HL-60/S4 treated with phorbol 12-myristate 13-acetate at 8.2 ng/mL for 4 days and 3 days (cell line): ENCODE data around the gene COA8.

Experiments used
- in situ Hi-C: fragments of 300-500 bp; cut with MboI; formaldehyde crosslinking; loops from 2 replicates; pipeline ENCODE4 v1.15.0; 2022; ENCODE audit warnings: low sequenced_read_pairs

The COA8 gene

DNA sequence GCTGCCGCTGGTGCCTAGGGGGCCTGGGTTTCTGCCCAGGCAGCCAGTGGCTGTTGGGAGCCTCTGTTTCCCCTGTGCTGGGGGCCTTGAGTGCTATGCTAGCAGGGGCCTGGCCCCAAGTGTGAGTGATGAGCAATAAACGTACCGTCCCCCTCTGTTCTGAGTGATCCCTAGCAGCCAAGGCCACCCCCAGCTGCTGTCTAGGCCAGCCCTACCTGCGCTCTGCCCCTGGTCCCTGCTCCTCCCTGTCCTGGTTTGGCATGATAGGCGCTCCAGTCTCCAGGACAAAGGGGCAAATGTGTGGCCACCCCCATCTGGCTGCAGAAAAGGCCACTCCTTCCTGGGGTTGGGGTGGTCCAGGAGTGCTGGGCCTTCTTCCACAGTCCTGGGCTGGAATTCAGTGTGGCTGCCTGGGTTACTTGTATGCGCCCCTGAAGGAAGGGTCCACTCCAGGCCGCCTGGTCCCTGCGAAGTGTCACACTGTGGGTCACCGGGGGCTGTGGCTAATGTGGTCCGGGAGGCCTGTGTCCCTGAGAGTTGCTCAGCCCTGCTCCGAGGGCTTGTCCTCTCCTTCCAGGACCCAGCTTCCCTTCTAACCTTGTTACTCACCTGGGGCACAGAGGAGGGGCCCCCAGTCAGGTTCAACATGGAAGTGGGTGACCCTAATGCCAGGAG is 26.7 kb upstream of the COA8 start:
- in situ Hi-C loops, result no loop called here

DNA sequence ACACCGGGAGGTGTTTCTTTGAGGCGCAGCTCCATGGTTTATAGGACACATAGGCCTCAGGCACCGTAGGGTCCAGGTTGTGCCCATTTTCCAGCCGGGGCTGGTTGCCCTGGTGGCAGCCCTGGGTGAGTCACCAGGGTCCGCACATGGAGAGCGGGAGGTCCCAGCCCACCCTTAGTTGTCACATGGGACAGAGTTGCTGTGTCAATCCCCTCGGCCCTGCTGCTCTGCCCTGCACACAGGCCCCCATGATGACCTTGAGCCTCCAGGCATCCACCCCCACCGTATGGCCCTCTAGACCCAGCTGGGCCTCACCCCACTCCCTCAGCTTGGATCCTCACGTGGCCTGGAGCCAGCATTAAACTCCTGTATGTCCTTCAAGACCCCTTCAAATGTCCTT is 26.1 kb upstream of the COA8 start:
- in situ Hi-C loops, result no loop called here

DNA sequence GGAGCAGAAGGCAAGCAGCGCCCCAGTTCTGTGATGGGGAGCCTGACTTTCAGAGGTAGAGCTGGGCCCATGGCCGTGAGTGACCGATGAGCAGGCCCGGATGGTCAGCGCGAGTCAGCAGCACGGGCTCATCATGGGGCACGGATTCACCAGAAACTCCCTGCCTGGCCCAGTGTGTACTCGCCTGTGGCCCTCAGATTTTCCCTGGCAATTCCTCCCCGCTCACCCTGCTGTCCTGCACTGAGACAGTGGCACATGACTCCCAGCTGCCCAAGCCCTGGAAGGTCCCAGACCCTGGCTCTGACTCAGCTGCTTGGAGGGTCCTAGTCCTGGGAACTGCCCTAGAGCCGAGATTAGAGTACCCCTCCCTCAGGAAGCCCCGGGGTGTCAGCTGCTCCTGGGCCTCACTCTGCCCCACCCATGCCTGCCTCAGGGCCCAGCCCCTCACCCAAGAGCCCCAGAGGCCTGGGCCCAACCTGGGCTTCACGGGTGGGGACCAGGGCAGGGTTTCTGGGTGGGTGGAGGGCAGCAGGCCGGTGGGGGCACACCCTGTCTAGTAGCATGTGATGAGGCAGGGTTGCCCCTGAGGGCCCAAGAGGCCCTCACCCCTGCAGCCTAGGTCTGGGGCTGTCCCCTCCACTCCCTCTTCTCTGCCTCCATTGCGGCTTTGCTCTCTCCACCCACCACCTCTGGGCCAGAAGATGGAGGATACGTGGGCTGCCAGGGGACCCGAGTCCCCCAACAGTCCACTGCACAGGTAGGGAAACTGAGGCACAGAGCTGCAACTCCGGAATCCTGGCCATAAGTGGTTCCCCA is 25.4 kb upstream of the COA8 start:
- in situ Hi-C loops, result no loop called here

DNA sequence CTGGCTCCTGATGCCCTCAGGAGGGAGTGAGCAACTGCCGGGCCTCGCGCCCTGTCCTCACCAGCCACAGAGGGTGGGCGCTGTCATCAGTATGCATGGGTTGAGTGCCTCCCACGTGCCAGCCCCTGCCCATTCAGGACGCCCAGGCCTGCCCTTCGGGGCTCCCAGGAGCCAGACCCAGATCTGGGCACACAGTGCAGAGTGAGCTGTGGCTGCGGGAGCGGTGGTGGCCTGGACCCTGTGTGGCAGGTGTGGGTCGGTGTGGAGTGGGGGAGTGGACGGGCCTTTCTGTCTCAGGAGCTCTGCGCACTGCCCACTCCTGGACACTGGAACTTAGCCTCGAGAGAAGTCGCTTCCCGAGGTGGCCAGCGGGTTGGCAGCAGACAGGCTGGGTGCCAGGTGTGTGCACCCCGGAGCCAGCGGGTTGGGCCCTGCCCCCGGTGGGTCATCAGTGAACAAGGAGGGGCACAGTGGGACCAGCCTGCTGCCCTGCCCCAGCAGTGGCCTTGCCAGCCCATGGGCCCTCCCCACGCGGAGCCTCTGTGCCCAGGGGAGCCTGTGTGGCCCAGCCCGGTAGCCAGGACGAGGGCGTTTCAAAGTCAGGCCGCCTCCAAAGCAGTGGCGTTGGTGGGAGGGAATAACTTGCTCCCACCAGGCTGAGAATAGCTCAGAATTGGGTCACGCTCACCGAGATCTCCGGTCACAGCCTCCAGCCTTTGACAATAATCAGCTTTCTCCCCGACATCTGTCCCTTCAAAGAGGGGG is 24.3 kb upstream of the COA8 start:
- in situ Hi-C loops, result no loop called here

DNA sequence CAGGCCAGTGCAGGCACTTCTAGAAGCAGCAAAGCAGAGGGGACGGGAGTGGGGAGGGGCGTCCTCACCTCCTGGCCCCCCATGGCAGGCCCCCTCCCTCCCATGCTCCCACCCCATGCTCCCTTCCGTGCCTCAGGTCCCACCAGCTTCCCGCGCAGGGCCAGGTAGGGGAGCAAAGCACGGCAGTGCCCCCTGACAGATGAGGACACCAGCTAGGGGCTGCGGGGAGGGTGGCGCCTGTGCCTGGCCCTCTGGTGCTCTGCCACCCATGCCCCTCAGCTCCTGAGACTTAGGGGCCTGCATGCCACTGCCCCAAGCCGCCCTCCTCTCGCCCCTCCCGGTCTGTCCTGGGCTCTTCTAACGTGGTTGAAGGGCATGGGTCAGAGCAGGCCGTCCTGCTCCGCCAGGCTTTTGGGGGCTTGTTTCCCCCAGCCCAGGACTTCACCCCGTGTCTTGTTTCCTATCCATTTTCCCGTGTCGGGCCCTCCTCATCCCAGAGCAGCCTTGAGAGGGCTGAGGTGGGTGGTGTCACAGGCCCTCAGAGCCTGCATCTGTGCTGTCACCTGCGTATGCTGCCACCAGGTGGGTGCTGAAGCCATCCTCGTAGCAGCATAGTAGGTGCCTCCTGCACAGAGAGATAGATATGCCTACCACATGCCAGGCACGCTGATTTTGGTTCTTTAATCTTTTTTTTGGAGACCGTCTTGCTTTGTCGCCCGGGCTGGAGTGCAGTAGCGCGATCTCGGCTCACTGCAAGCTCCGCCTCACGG is 23.5 kb upstream of the COA8 start:
- in situ Hi-C loops, result no loop called here

DNA sequence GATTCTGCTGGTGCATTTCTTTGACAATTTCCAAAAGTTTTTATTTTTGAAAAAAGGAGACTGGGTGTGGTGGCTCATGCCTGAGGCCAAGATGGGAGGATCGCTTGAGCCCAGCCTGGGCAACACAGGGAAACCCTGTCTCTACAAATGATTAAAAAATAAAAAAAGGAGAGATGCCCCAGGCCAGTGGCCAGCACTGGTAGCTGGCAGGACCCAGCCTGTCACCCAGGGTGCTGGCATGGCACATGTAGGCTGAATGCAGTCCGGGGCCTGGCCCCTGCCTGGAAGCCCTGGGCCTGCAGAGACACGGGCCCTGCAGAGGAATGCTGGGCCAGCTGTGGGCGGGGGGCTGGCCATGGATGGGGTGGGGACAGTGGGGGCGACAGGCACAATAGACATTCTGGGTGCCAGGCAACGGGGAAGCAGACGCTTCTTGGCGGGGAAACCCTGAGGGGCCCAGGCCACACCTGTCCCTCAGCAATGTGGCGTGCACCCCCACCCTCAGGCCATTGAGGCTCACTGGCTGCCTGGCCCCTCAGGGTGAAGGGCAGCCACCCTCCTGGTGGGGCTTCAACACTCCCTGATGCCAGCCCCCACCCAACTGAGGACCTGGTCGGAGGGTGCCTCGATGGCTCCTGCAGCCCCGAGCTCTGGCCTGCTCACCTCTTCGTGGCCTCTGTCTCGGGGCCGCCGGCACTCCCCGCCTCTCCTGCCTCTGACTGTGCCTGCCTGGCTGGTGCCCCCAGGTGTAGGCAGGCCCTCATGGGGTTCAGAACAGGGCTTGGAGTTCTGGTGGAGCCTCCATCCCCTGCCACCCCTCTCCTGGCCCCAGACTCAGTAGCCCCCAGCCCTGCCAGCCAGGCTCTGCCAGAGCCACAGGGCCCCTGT is 21.7 kb upstream of the COA8 start:
- in situ Hi-C loops, result no loop called here

DNA sequence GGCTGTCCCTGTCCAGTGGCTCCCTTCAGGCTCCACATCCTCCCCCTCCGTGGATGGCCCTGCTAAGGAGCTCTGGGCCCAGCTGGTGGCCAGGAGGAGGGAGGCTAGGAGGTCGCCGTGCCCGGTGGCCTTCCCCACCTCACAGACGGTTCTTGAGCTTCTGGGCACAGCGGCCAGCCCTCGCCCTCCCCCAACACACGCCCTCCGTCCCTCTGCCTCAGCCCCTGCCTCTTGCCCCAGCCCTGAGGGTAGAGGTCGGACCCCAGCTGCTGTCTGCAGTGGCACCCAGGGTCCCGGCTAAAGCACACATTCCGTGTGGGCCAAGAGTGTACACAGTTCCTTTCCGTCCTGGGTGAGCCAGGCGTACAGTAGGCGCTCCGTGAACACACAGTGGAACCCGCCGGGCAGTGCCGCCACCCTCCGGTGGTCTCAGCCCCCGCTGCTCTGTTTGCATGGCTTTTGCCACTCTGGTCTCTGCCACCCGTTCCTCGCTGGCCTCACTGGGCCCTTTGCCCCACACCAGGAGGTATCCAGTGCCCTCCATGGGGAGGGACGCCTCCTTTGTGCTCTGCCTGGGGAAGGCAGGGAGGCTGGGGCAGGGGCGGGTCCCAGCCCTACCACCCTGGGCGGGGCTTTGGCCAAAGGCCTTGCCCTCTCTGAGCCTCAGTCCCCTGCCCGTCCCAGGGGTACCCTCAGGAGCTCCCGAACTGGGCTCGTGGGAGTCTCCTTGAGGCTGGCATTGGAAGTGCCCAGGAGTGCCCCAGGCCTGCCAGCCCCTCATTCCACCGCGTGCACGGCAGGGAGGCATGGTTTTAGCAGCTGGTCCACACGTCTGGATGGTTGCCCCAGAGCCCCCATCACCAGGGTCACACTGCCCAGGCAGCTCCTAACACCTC is 20.8 kb upstream of the COA8 start:
- in situ Hi-C loops, result no loop called here

DNA sequence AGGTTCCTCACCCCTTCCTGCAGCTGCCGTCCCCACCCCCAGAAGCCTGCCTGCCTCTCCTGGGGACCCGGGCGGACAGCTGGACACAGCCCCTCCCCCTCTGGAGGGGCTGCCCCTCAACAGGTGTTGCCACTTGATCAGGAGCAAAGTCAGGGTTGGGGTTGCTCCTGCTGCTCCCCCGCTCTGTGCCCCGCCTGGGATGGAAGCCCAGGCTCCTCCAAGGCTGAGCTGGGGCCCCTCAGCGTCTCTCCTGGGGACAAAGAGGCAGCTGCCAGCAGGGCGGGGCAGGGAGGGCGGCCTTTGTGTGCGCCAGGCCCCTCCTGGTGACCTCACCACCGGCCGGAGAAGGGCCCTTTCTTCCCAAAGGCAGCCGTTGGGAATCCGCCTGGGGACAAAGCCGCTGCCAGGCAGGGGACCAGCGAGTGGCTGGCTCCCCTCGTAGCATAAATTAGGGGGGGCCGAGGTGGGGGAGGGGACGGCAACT is 20.1 kb upstream of the COA8 start:
- in situ Hi-C loops, result no loop called here

DNA sequence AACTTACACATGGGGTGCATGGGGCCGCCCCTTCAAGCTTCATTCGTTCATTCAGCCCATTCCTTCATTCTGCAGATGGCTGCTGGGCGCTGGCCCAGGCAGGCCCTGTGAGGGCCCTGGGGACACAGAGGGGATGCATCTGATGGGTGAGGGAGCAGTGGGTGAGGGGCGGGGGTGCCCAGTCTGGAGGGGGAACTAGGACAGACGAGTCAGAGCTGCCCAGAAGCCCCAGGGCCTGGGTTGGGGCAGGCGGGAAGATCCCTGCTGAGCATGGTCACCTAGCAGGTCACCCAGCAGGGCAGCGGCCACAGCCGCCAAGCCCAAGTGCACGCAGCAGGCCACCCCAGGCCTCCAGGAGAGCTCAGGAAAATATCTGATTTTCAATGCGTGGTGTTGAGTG is 19.6 kb upstream of the COA8 start:
- in situ Hi-C loops, result no loop called here

DNA sequence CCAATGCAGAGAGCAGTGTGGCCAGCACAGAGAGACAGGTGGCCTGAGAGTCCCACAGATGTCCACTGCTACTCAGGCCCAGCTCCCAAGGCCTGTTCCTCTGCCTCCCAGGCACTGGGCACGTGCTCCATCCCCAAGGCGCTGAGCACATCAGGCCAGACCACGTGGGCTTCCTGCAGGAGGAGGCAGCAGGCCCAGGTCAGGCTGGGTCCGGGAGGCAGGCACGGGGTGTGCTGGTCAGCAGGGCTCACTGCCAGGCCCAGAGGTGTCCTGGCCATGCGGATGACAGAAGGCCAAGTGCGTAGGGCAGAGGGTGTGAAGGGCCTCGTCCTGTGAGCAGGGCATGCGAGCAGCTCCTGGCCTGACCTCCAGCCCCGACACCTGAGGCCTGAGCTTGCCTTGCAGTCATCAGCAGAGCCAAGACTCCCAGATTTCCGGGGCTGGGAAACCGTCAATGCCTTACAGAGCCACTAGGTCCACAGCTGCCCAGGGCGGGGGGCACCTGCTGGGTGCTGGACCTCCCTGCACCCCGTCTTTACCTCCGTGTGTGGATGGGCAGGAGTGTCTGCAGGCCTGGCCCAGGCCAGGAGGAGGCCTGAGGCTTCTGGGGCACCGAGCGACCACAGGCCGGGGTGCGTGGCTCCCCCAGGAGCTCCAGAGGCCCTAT is 18.9 kb upstream of the COA8 start:
- in situ Hi-C loops, result no loop called here

DNA sequence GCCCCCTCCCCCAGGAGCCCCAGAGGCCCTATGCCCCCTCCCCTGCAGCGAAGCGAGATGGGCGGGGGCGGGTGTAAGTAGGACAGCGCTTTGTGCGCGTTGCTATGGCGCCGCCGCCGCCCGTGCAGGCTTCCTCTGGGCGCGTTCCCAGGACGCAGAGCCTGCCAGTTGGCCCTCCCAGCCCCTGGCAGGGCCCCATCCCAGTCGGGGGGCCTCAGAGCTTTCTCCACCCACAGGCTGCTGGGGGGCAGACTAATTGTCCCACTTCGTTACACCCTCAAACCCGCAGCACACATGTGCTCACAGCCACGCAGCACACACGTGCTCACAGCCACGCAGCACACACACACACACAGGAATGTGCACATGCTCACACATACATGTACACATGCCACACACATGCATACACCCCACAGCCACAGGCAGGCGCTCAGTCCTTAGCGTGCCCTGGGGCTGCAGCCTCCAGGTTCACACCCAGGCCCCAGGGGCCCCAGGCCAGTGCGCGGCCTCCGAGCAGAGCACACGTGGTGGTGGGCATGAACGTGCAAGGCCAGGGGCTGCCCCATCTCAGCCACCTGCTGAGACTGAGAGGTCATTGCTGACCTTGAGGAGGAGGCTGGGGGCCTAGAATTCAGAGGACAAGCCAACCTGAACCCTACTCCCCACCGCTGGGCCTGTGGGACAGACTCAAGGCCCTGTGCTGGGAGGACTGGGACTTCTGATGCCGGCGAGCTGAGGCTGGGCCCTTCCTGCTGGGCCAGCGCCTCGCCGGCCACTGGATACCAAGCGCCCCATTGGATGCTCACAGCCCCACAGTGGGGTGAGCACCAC is 18.2 kb upstream of the COA8 start:
- in situ Hi-C loops, result no loop called here

DNA sequence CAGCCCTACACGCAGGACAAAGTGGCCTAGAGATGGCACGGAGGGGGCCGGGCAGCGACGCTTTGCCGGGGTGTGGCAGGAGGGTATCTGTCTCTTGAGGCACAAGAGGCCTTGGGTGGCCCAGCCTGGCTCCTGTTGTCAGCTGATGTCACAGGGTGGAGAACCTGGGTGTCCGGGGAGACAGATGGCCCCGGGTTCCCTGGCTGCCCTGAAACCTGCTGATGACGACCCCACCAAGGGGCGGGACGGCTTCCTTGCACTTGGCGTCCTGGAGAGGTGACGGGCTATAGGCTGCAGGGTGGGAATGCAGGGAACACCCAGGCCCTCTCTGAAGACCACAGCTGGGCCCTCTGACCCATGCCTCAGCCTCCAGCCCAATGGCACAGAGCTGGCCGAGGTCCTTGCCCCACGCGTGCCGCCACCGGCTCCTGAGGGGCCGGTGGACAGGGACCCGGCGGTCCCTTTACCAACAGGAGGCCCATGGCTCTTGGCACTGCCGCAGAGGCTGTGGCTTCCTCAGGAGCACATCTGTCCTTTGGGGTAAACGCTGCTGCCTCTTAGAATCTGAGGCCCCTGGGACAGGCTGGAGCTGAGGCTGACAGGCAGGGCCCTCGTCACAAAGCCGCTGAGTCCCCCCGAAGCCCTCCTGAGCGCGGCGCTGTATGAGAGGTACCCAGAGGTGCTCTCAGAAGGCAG is 17.4 kb upstream of the COA8 start:
- in situ Hi-C loops, result no loop called here

DNA sequence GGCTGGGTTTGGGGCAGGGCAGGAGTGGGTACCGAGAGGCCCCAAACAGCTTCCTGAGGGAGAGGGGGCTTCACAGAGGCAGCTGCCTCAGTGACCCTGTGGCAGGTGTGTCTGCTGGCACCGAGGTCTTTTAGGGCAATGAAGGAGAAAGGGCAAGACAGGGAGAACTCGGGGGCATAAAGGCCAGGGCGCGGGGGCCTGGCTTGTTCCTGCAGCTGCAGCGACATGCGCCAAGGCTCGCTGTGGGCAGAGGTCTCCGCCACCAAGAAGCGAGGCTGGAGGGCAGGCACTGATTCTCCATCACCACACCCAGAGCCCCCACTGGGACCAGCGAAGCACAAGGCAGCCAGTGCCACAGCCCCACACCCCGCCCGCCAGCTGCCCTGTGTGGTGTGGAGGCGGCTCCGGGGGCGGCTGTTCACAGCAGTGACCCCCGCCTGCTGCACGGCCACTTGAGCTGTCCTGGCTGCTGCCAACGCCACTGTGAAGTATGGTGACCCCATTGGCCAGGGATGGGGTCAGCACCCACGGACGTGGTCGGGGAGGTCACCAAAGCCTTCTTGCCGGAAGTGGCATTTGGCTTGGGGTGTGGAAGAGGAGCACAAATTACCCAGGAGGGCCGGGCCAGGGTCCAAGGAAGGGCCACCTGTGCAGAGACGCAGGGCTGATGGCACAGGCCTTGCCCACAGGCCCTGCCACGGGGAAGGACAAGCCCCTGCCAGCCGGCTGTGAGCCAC is 16.7 kb upstream of the COA8 start:
- in situ Hi-C loops, result no loop called here

DNA sequence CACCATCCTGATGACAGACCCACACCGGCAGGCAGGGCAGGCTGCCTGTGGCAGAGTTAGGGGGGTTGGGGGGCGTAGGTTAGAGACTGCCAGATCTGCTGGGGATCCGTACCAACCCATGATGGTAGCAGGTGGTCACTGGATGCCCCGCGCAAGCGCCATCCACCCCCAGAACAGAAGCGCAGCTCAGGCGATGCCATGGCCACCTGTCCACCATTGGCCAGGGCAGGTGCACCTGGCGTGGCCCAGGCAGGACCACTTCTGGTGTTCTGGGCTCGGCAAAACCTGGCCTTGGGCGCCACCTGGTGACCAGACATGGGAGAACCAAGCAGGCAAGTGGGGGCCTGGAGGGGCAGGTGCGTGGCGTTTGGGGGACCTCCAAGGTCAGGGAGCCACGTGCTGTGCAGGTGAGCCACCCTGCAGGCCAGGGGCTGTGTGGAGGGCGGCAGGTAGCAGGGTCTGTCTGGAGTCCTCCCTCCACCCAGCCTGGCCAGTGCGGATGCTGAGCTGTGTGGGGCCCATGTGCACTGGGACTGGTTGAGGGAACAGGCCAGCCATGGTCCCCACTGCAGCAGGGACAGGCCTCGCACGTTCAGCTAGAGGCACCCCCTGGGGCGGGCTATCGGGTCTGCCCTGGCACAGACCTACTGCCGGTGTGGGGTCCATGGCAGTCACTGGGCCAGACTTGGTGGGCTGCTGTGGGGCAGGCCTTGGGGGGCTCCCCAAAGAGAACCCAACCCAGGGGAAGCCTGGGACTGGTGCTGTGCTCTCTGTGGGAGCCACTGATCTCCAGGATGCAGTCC is 15.9 kb upstream of the COA8 start:
- in situ Hi-C loops, result no loop called here

DNA sequence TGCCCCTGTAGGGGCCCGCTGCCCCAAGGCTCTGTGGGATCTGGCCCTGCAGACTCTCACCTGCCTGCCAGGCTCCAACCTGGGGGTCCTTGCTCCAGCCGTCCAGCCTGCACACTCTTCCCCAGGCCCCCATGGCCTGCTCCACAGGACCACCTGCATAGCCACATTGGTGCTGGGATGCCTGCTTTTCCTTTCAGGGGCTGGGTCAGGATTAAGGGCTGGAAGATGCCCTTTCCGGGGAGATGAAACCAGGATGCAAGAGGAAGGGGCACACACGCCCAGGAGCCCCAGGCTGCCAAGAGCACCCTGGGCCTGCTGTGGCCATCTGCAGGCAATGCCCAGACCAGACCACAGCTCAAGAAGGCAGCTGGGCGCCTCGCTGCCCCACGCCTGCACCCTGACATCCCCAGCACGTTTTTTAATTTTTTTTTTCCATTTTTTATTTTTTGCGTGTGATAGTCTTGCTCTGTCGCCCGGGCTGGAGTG is 15.3 kb upstream of the COA8 start:
- in situ Hi-C loops, result no loop called here
